ENCODE measurements around the gene LSAMP.

DNA sequence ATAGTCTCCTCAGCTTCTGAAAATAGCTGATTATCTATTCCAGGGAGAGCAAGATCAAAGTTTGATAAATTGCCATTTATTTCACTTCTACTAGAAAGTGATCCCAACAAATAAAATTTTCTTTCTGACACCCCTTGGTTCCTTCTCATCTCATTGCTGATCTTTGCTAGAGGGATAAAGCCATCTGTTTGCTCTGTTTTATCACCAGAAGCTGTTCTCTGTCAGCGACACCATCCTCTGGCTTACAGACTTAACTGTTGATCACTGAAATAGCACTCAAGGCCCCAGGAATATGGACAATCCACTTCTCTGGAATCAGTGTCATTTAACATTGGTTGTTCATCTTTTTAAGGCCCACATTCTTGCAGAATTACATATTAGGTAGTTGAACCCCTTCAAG, 219.0 kb downstream of the LSAMP start:
- TF ChIP-seq, protein P1, sequence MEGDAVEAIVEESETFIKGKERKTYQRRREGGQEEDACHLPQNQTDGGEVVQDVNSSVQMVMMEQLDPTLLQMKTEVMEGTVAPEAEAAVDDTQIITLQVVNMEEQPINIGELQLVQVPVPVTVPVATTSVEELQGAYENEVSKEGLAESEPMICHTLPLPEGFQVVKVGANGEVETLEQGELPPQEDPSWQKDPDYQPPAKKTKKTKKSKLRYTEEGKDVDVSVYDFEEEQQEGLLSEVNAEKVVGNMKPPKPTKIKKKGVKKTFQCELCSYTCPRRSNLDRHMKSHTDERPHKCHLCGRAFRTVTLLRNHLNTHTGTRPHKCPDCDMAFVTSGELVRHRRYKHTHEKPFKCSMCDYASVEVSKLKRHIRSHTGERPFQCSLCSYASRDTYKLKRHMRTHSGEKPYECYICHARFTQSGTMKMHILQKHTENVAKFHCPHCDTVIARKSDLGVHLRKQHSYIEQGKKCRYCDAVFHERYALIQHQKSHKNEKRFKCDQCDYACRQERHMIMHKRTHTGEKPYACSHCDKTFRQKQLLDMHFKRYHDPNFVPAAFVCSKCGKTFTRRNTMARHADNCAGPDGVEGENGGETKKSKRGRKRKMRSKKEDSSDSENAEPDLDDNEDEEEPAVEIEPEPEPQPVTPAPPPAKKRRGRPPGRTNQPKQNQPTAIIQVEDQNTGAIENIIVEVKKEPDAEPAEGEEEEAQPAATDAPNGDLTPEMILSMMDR (IDR thresholded peaks at IDR 0.05): no peak
- TF ChIP-seq POLR2A (IDR thresholded peaks at IDR 0.05): no peak

All from lower leg skin (tissue), 3 donors.